ENCODE data around the gene R3HDM2. TPM values are rescaled to one million over a fixed set of nuclear protein-coding genes. Genes with fewer than 3 reads are reported as not detected.
"Not testable (repeated sequence)": the region's sequence is repeated elsewhere in the genome, so short reads cannot be mapped to it uniquely, and the experiment has no call there.

The R3HDM2 gene
- polyA plus RNA-seq, 1 donor from 2014 or later = 11.1 TPM

DNA sequence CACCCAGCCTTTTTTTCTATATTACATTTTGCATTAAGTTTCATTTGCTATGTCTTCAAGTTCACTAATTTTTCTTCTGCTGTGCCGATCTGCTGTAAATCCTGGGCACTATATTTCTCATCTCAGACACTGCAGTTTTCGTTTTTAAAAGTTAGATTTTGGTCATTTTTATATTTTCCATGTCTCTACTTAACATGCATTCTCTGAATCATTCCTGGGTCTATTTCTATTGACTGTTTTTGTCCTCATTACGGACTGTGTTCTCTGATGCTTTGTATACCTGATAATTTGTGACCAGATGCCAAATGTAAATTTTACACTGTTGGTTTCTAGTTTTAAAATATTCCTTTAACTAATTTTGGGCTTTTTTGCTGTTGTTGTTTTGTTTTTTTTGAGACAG lies 64.5 kb downstream of the R3HDM2 start:
- Histone ChIP-seq H3K79me2 (replicated peaks; ENCODE audit: insufficient read depth, low read length) (no peaks in the 10 kb centered on the region), H3K9me2 (ENCODE audit: insufficient read depth, low read length) (no peaks in the 10 kb centered on the region), H4K20me1 (ENCODE audit: insufficient read depth) (no peaks in the 10 kb centered on the region), H3K4me3 (ENCODE audit: low read length) (no peak overlapping the region), H3K9me3 (ENCODE audit: low read length) (no peaks in the 10 kb centered on the region), H2AFZ (ENCODE audit: low read depth, low read length) (no peak overlapping the region), H3F3A (ENCODE audit: insufficient read depth, low read length, poor library complexity, severe bottlenecking) (no peaks in the 10 kb centered on the region), H3K27me3 (ENCODE audit: insufficient read depth, low read depth, low read length) (no peaks in the 10 kb centered on the region), H3K4me2 (ENCODE audit: low read length) (no peak overlapping the region), H3K27ac (ENCODE audit: low read length) (no peak overlapping the region), H3K36me3 (ENCODE audit: insufficient read depth, low read length) (no peaks in the 10 kb centered on the region), H3K9ac (ENCODE audit: low read length) (no peak overlapping the region)
- TF ChIP-seq SMC3 (conservative IDR thresholded peaks at IDR 0.05; ENCODE audit: poor library complexity) (no peak), POLR2AphosphoS5 (IDR thresholded peaks at IDR 0.05) (no peak), EZH2 (IDR thresholded peaks at IDR 0.05; ENCODE audit: borderline replicate concordance, insufficient read depth, low read length, poor library complexity, severe bottlenecking) (no peak), MXI1 (conservative IDR thresholded peaks at IDR 0.05; ENCODE audit: poor library complexity, severe bottlenecking) (no peak), TAF1 (IDR thresholded peaks at IDR 0.05; ENCODE audit: low read depth) (no peak), RAD21 (conservative IDR thresholded peaks at IDR 0.05) (no peak), EP300 (conservative IDR thresholded peaks at IDR 0.05; ENCODE audit: poor library complexity, severe bottlenecking) (no peak), CTCF (IDR thresholded peaks at IDR 0.05; ENCODE audit: poor library complexity, severe bottlenecking) (no peak)
- TF ChIP-seq, protein P1, sequence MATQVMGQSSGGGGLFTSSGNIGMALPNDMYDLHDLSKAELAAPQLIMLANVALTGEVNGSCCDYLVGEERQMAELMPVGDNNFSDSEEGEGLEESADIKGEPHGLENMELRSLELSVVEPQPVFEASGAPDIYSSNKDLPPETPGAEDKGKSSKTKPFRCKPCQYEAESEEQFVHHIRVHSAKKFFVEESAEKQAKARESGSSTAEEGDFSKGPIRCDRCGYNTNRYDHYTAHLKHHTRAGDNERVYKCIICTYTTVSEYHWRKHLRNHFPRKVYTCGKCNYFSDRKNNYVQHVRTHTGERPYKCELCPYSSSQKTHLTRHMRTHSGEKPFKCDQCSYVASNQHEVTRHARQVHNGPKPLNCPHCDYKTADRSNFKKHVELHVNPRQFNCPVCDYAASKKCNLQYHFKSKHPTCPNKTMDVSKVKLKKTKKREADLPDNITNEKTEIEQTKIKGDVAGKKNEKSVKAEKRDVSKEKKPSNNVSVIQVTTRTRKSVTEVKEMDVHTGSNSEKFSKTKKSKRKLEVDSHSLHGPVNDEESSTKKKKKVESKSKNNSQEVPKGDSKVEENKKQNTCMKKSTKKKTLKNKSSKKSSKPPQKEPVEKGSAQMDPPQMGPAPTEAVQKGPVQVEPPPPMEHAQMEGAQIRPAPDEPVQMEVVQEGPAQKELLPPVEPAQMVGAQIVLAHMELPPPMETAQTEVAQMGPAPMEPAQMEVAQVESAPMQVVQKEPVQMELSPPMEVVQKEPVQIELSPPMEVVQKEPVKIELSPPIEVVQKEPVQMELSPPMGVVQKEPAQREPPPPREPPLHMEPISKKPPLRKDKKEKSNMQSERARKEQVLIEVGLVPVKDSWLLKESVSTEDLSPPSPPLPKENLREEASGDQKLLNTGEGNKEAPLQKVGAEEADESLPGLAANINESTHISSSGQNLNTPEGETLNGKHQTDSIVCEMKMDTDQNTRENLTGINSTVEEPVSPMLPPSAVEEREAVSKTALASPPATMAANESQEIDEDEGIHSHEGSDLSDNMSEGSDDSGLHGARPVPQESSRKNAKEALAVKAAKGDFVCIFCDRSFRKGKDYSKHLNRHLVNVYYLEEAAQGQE (IDR thresholded peaks at IDR 0.05; ENCODE audit: borderline replicate concordance) = no peak

GRCh38 chr12:57364156-57364555 lies 66.7 kb downstream of the R3HDM2 start:
- not testable (repeated sequence) for H3K9me2 ChIP-seq (ENCODE audit: insufficient read depth, low read length); H3K79me2 ChIP-seq (replicated peaks; ENCODE audit: insufficient read depth, low read length); H4K20me1 ChIP-seq (ENCODE audit: insufficient read depth); H2AFZ ChIP-seq (ENCODE audit: low read depth, low read length); H3K4me3 ChIP-seq (ENCODE audit: low read length); H3K9me3 ChIP-seq (ENCODE audit: low read length); H3K36me3 ChIP-seq (ENCODE audit: insufficient read depth, low read length); H3K4me2 ChIP-seq (ENCODE audit: low read length); H3K27ac ChIP-seq (ENCODE audit: low read length); H3F3A ChIP-seq (ENCODE audit: insufficient read depth, low read length, poor library complexity, severe bottlenecking); H3K27me3 ChIP-seq (ENCODE audit: insufficient read depth, low read depth, low read length); H3K9ac ChIP-seq (ENCODE audit: low read length)

DNA sequence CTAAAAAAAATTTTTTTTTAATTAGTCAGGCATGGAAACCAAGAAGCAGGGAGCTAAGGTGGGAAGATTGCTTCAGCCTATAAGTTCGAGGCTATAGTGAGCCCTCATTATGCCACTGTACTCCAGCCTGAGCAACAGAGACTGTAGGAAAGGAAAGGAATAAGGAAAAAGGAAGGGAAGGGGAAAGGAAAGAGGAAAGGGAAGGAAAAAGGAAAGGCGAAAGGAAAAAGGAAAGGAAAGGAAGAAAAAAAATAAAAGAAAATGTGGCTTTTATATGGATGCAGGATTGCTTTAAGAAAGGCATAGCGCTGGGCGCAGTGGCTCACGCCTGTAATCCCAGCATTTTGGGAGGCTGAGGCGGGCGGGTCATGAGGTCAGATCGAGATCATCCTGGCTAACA lies 70.4 kb downstream of the R3HDM2 start:
- H3K9me2 ChIP-seq (ENCODE audit: insufficient read depth, low read length) = no peaks in the 10 kb centered on the region
- no peaks in the 10 kb centered on the region for H3K79me2 ChIP-seq (replicated peaks; ENCODE audit: insufficient read depth, low read length)
- no peak overlapping the region for H3K27ac ChIP-seq (ENCODE audit: low read length)
- no peak overlapping the region for H2AFZ ChIP-seq (ENCODE audit: low read depth, low read length)
- H3K9me3 ChIP-seq (ENCODE audit: low read length) = no peaks in the 10 kb centered on the region
- no peak overlapping the region for H3K4me2 ChIP-seq (ENCODE audit: low read length)
- TF ChIP-seq, protein P1 (IDR thresholded peaks at IDR 0.05; ENCODE audit: borderline replicate concordance) = no peak
- TF ChIP-seq EP300 (conservative IDR thresholded peaks at IDR 0.05; ENCODE audit: poor library complexity, severe bottlenecking) (no peak), POLR2AphosphoS5 (IDR thresholded peaks at IDR 0.05) (no peak), SMC3 (conservative IDR thresholded peaks at IDR 0.05; ENCODE audit: poor library complexity) (no peak), RAD21 (conservative IDR thresholded peaks at IDR 0.05) (no peak), CTCF (IDR thresholded peaks at IDR 0.05; ENCODE audit: poor library complexity, severe bottlenecking) (no peak), MXI1 (conservative IDR thresholded peaks at IDR 0.05; ENCODE audit: poor library complexity, severe bottlenecking) (no peak), EZH2 (IDR thresholded peaks at IDR 0.05; ENCODE audit: borderline replicate concordance, insufficient read depth, low read length, poor library complexity, severe bottlenecking) (no peak), TAF1 (IDR thresholded peaks at IDR 0.05; ENCODE audit: low read depth) (no peak)
- H4K20me1 ChIP-seq (ENCODE audit: insufficient read depth) = no peaks in the 10 kb centered on the region
- H3F3A ChIP-seq (ENCODE audit: insufficient read depth, low read length, poor library complexity, severe bottlenecking) = no peaks in the 10 kb centered on the region
- H3K9ac ChIP-seq (ENCODE audit: low read length) = no peak overlapping the region
- no peak overlapping the region for H3K4me3 ChIP-seq (ENCODE audit: low read length)
- no peaks in the 10 kb centered on the region for H3K27me3 ChIP-seq (ENCODE audit: insufficient read depth, low read depth, low read length)
- H3K36me3 ChIP-seq (ENCODE audit: insufficient read depth, low read length) = no peaks in the 10 kb centered on the region

Measured in neural cell (in vitro differentiated cells).